IPS-NIHi7 (cell line): Measurements from ENCODE around the gene TTN.
A peak's percentile ranks its signal among the peaks of the same experiment; 100 is the strongest.

ENCODE experiments used
- DNase-seq: peaks from one replicate; pipeline ENCODE4 v3.0.0; 2012; ENCODE audit warnings: mixed read lengths; ENCODE audit errors: extremely low spot score

Gene TTN

DNA sequence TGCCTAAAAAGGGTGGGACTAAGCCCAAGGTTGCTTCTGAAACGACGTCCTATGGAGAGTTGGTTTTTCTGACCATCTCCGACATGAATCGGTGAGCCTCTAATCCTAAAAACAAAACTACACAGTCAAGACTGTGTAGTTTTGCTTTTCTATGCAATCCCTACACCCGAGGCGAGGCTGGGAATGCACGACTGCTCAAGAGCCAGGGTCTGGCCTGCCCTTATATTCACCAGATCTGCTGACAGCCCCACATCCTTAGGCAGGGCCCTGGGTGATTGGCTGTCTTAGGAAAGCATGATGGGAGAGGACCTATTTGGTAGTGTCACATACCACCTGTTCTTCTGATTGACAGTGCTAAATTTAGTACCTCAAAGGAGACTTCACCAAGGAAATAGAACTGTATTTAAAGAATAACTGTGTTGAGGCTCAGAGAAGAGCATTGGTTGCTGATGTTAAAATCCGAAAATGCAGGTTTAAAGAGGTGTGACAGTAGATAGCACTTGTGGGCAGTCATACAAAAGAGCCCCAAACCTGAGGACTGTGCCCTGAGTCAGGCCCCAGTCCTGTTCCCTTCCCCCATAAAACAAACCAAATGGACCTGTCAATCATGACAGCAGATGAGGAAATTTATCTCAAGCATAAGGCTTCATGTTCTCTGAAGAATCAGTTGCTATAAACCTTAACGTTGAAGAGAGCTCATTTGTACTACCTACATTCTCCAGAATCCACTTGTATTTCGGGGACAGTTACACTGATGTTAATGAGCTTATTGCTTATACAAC lies at the start of gene TTN:
Gene TTN (minus strand): TSS at position 197 of the 782 bp plus-strand sequence. CDS start 2,781 bp downstream, outside the sequence.
- no peak for DNase-seq

DNA sequence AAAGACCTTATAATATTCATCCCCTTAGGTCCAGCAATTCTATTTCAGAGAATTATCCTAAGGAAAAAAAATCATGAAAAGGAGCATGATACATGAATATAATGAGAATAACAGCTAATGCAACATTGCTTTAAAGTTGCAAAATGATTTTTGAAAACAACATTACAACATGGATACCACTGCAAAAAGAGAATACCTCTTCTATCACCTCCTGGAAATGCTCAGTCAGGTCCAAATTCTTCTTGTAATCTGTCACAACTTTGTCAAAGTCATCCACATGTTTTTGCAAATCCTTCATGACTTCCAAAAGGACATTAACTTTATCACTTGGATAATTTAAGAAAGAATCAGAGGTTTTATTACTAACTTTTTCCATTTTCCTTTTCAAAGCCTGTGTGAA lies 47.9 kb upstream of the TTN start:
- no peak for DNase-seq

GRCh38 chr2:178848335-178848734 lies 41.1 kb upstream of the TTN start:
- DNase-seq, result no peak

GRCh38 chr2:178846458-178846802 lies 39.2 kb upstream of the TTN start:
- no peak for DNase-seq

GRCh38 chr2:178845566-178846457 lies 38.6 kb upstream of the TTN start:
- DNase-seq, result no peak

DNA sequence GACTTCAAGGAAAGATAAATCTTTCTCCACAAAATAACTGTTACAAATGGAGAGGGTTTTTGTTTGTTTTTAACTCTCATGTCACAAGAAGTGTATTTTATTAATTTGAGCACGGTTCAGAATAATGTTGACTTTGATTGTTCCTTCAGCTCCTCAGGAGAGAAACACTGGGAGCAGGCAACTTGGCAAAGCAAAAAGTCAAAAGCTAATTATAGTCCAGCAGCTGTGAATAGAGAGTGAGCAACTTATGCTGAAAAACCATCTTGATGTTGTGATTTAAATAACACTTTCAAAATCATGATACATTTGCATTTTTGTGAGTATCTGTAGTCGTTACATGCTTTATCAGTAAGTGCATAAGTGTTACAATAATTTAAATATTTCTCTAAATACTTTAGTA lies 37.5 kb upstream of the TTN start:
- DNase-seq, result no peak

- DNase-seq, result no peak
These were observed 37.0 kb upstream of the TTN start for GRCh38 chr2:178844269-178844668.

- no peak for DNase-seq
These were observed 36.5 kb upstream of the TTN start for GRCh38 chr2:178843697-178844096.

DNA sequence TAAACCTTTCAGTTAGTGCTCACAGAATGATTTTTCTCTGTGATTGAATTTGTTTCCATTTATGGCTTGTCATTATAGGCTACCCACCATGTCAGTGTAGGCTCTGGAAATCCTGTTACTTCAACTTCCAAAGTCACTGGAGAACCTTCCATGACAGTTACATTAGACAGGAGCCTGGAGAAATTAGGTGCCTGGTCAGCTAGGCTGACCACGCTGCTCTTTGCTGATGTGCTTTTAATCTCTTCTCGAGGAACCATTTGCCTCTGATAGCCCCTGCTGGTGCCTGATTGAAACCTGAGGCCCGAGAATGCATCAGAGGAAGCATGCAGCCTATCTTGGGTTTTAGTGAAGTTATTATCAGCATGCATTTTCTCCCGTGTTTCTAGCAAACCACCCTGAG lies 29.6 kb upstream of the TTN start:
- peak; percentile 49 for DNase-seq

DNA sequence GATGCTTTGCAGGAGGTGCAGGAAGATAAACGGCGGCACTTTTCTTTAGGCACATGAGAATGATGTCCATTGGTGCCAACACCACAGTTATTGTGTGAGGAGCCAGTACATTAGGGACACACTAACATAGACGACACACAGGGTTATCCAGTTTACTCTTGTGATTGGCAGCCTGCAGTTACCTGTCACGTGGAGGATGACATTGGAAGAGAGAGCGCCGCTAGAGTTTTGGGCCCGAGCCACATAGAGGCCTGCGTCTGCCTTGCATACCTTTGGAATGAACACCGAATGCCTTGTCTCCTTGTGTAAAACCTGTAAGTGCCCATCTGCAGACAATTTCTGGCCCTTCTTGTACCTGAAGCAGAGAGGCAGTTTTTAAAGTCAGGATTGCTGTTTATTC lies 26.9 kb upstream of the TTN start:
- no peak for DNase-seq

DNA sequence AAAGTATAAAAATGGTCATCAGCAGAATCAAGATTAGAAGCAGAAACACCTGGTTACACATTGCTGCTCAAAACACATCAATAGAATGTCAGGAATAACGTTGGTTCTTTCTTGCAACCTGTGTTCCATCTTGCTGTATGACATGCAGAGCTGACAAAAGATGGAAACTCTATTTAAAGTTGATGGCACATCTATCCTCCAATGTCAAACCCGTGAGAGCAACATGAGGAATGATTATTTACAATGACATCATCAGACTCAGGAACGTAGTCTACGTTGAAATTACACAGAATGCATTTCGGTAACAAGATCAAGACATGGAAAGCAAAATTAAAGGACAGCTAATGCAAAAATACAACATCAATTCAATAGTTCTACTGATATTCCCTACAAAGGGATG lies 26.2 kb upstream of the TTN start:
- DNase-seq, result no peak

- DNase-seq, result no peak
These were observed 23.2 kb upstream of the TTN start for GRCh38 chr2:178830451-178830850.

GRCh38 chr2:178829981-178830380 lies 22.8 kb upstream of the TTN start:
- DNase-seq, result no peak

- DNase-seq, result no peak
These were observed 22.2 kb upstream of the TTN start for GRCh38 chr2:178829299-178829960.

GRCh38 chr2:178828486-178828881 lies 21.3 kb upstream of the TTN start:
- no peak for DNase-seq

DNA sequence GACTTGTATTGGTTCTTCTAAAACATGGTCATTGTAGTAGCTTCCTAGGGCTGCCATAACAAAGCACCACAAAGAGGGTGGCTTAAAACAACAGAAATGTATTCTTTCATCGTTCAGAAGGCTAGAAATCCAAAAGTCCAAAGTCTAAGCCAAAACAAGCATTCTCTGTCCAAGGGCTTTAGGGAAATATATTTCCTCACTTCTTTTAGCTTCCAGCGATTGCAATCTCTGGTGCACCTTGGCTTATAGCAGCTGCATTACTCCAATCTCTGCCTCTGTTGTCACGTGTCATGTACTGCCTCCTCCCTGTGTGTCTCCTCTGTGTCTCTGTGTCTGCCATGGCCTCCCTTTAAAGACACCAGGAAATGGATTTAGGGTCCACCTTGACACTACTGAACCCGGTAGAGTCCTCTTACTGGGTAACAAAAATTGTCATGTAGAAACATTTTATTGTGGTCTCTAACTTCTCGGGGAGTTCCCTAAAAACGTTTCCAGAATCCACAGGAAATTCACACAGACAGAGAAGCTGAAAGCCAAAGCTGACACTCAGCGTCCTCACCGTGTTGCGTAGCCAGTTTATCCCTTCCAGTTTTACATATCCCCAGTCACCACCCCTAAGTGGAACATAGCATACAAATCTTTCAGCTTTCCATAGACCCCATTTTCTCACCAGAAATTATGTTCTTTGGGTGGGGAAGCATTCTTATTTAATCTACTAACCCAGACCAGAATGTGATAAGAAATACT lies 20.7 kb upstream of the TTN start:
- no peak for DNase-seq

- DNase-seq, result no peak
These were observed 19.9 kb upstream of the TTN start for GRCh38 chr2:178827111-178827510.

DNA sequence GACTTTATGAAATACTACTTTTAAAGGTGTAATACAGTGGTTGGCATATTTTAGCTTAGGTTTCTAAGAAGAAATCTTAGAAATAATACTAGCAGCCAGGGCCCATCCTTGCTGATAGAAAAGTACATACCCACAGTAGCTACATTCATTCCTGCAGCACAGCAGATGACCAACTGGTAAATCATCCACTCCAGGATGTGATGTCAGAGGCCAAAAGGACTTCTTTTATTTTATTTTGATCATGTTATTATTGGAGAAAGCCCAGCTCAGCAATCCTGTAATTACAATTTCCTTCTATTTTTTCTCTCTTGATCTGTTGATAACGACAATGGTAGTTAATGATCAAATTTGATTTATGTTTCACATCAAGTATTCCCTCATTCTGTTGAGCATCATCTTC lies 18.0 kb upstream of the TTN start:
- no peak for DNase-seq

- DNase-seq, result no peak
These were observed 17.0 kb upstream of the TTN start for GRCh38 chr2:178824181-178824580.

DNA sequence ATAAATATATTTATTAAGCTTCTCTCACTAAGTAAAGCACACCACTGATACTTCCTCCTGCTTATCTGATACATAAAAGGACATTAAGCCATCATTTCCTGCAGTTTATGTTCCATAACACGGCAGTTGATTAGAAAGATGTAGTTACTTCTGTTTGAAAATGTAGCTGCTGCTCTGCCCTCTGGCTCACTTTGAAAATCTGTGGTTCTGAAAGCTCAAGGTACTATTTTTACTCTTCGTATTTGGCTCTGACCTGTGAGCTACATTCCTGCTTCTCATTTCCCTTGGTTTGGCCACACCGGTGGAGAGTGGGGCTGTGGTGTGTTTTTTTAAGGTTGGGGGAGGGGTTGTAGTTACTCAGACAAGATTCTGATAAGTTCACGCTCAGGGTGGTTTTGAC lies 12.8 kb upstream of the TTN start:
- DNase-seq, result no peak

GRCh38 chr2:178819147-178819875 lies 12.1 kb upstream of the TTN start:
- DNase-seq, result no peak
